Stimulated activated naive CD4-positive, alpha-beta T cell (primary cell): Measurements from ENCODE around the gene POU2AF1.

Source experiments
- DNase-seq, 6 experiments: peaks; one replicate each; lab custom pipeline; 2025; lab: John Stamatoyannopoulos, UW

POU2AF1 gene

GRCh38 chr11:111361052-111361801 lies 17.8 kb downstream of the POU2AF1 start:
- DNase-seq = no peak

GRCh38 chr11:111360150-111361043 lies 18.7 kb downstream of the POU2AF1 start:
- DNase-seq = no peak

- no peak for DNase-seq
These were observed 19.6 kb downstream of the POU2AF1 start for GRCh38 chr11:111359223-111360149.

GRCh38 chr11:111358038-111359001 lies 20.8 kb downstream of the POU2AF1 start:
- no peak for DNase-seq

- DNase-seq = no peak
These were observed 21.7 kb downstream of the POU2AF1 start for GRCh38 chr11:111357150-111358037.

- DNase-seq = no peak
These were observed 22.4 kb downstream of the POU2AF1 start for GRCh38 chr11:111356660-111357048.

- DNase-seq = no peak
These were observed 23.0 kb downstream of the POU2AF1 start for GRCh38 chr11:111355956-111356659.

- no peak for DNase-seq
These were observed 24.0 kb downstream of the POU2AF1 start for GRCh38 chr11:111355101-111355500.

- DNase-seq = no peak
These were observed 24.5 kb downstream of the POU2AF1 start for GRCh38 chr11:111354601-111354891.

GRCh38 chr11:111353776-111354600 lies 25.1 kb downstream of the POU2AF1 start:
- DNase-seq = no peak

GRCh38 chr11:111352935-111353710 lies 26.0 kb downstream of the POU2AF1 start:
- DNase-seq = no peak

- DNase-seq = no peak
These were observed 26.8 kb downstream of the POU2AF1 start for GRCh38 chr11:111352231-111352746.

GRCh38 chr11:111351374-111352055 lies 27.6 kb downstream of the POU2AF1 start:
- no peak for DNase-seq

GRCh38 chr11:111350811-111351210 lies 28.3 kb downstream of the POU2AF1 start:
- DNase-seq = no peak

- DNase-seq = no peak
These were observed 29.8 kb downstream of the POU2AF1 start for GRCh38 chr11:111349191-111349695.

GRCh38 chr11:111348147-111348546 lies 30.9 kb downstream of the POU2AF1 start:
- DNase-seq = no peak

GRCh38 chr11:111347723-111348115 lies 31.4 kb downstream of the POU2AF1 start:
- no peak for DNase-seq
